ENCODE measurements around the gene PAMR1. TPM values are rescaled to one million over a fixed set of nuclear protein-coding genes. Genes with fewer than 3 reads are reported as not detected.

Gene PAMR1
- 25.2 TPM for polyA plus RNA-seq (2013, experiment 1 of 2)
- 32.5 TPM for polyA plus RNA-seq (2013, experiment 2 of 2)

- Histone ChIP-seq H3K4me1 (ENCODE audit: control insufficient read depth, insufficient read depth, low read length, poor library complexity, severe bottlenecking) (peaks cover 29% of the 10 kb centered on the region), H3K36me3 (ENCODE audit: control insufficient read depth, insufficient read depth, low read length) (no peaks in the 10 kb centered on the region), H3K9me3 (ENCODE audit: control insufficient read depth, low read length) (no peaks in the 10 kb centered on the region), H3K4me3 (ENCODE audit: extremely low read depth, insufficient read depth, low read length, poor library complexity, severe bottlenecking) (peak within 1 kb of the TSS; percentile 37), H3K27ac (ENCODE audit: low read depth, low read length, severe bottlenecking) (no peak within 1 kb of the TSS)
- 3 to 6% methylated on average over 17 to 22 of the region's 34 CpGs for WGBS, 2 experiments (ENCODE audit: insufficient coverage in 2 of 2)
Measured at GRCh38 chr11:35525501-35526175, at the start of gene PAMR1. PAMR1 (minus strand) TSS chr11:35525616; CDS start chr11:35525585, 31 bp downstream.

- Histone ChIP-seq H3K9me3 (ENCODE audit: control insufficient read depth, low read length) (peaks cover 10% of the 10 kb centered on the region), H3K27ac (ENCODE audit: low read depth, low read length, severe bottlenecking) (no peak overlapping the region), H3K4me1 (ENCODE audit: control insufficient read depth, insufficient read depth, low read length, poor library complexity, severe bottlenecking) (no peaks in the 10 kb centered on the region), H3K4me3 (ENCODE audit: extremely low read depth, insufficient read depth, low read length, poor library complexity, severe bottlenecking) (no peak overlapping the region), H3K36me3 (ENCODE audit: control insufficient read depth, insufficient read depth, low read length) (no peaks in the 10 kb centered on the region)
- no CpG with 5 or more reads among the region's 3 CpGs for WGBS, 2 experiments (ENCODE audit: insufficient coverage in 2 of 2)
Measured at GRCh38 chr11:35571696-35572095, 46.3 kb upstream of the PAMR1 start.

GRCh38 chr11:35567737-35568465 is 42.5 kb upstream of the PAMR1 start:
- H3K4me1 ChIP-seq (ENCODE audit: control insufficient read depth, insufficient read depth, low read length, poor library complexity, severe bottlenecking), result no peaks in the 10 kb centered on the region
- H3K36me3 ChIP-seq (ENCODE audit: control insufficient read depth, insufficient read depth, low read length), result no peaks in the 10 kb centered on the region
- no peak overlapping the region for H3K4me3 ChIP-seq (ENCODE audit: extremely low read depth, insufficient read depth, low read length, poor library complexity, severe bottlenecking)
- peaks cover 10% of the 10 kb centered on the region for H3K9me3 ChIP-seq (ENCODE audit: control insufficient read depth, low read length)
- no peak overlapping the region for H3K27ac ChIP-seq (ENCODE audit: low read depth, low read length, severe bottlenecking)
- WGBS, 2 experiments (ENCODE audit: insufficient coverage in 2 of 2), result 44 to 89% methylated on average over 1 of the region's 1 CpG

GRCh38 chr11:35566885-35567284 is 41.5 kb upstream of the PAMR1 start:
- H3K4me3 ChIP-seq (ENCODE audit: extremely low read depth, insufficient read depth, low read length, poor library complexity, severe bottlenecking), result no peak overlapping the region
- 100% methylated on average over 2 of the region's 3 CpGs; no CpG with 5 or more reads in 1 of the 2 experiments for WGBS, 2 experiments (ENCODE audit: insufficient coverage in 2 of 2)
- H3K36me3 ChIP-seq (ENCODE audit: control insufficient read depth, insufficient read depth, low read length), result no peaks in the 10 kb centered on the region
- H3K27ac ChIP-seq (ENCODE audit: low read depth, low read length, severe bottlenecking), result no peak overlapping the region
- H3K4me1 ChIP-seq (ENCODE audit: control insufficient read depth, insufficient read depth, low read length, poor library complexity, severe bottlenecking), result no peaks in the 10 kb centered on the region
- H3K9me3 ChIP-seq (ENCODE audit: control insufficient read depth, low read length), result peaks cover 10% of the 10 kb centered on the region

- Histone ChIP-seq H3K27ac (ENCODE audit: low read depth, low read length, severe bottlenecking) (no peak overlapping the region), H3K4me3 (ENCODE audit: extremely low read depth, insufficient read depth, low read length, poor library complexity, severe bottlenecking) (no peak overlapping the region), H3K9me3 (ENCODE audit: control insufficient read depth, low read length) (peaks cover 10% of the 10 kb centered on the region), H3K36me3 (ENCODE audit: control insufficient read depth, insufficient read depth, low read length) (no peaks in the 10 kb centered on the region), H3K4me1 (ENCODE audit: control insufficient read depth, insufficient read depth, low read length, poor library complexity, severe bottlenecking) (no peaks in the 10 kb centered on the region)
- 100% methylated on average over 1 of the region's 4 CpGs for WGBS, 2 experiments (ENCODE audit: insufficient coverage in 2 of 2)
Measured at GRCh38 chr11:35566181-35566580, 40.8 kb upstream of the PAMR1 start.

- Histone ChIP-seq H3K4me1 (ENCODE audit: control insufficient read depth, insufficient read depth, low read length, poor library complexity, severe bottlenecking) (peaks cover 4% of the 10 kb centered on the region), H3K36me3 (ENCODE audit: control insufficient read depth, insufficient read depth, low read length) (no peaks in the 10 kb centered on the region), H3K27ac (ENCODE audit: low read depth, low read length, severe bottlenecking) (no peak overlapping the region), H3K9me3 (ENCODE audit: control insufficient read depth, low read length) (peaks cover 10% of the 10 kb centered on the region), H3K4me3 (ENCODE audit: extremely low read depth, insufficient read depth, low read length, poor library complexity, severe bottlenecking) (no peak overlapping the region)
- WGBS, 2 experiments (ENCODE audit: insufficient coverage in 2 of 2), result 100% methylated on average over 1 to 4 of the region's 4 CpGs
Measured at GRCh38 chr11:35564245-35564595, 38.8 kb upstream of the PAMR1 start.

- Histone ChIP-seq H3K27ac (ENCODE audit: low read depth, low read length, severe bottlenecking) (no peak overlapping the region), H3K36me3 (ENCODE audit: control insufficient read depth, insufficient read depth, low read length) (no peaks in the 10 kb centered on the region), H3K4me3 (ENCODE audit: extremely low read depth, insufficient read depth, low read length, poor library complexity, severe bottlenecking) (no peak overlapping the region), H3K9me3 (ENCODE audit: control insufficient read depth, low read length) (peaks cover 6% of the 10 kb centered on the region), H3K4me1 (ENCODE audit: control insufficient read depth, insufficient read depth, low read length, poor library complexity, severe bottlenecking) (peaks cover 4% of the 10 kb centered on the region)
- whole genome bisulfite sequencing, 2 experiments (ENCODE audit: insufficient coverage in 2 of 2), result 86 to 94% methylated on average over 2 to 3 of the region's 6 CpGs
Measured at GRCh38 chr11:35563484-35564244, 38.2 kb upstream of the PAMR1 start.

- no peaks in the 10 kb centered on the region for H3K9me3 ChIP-seq (ENCODE audit: control insufficient read depth, low read length)
- peaks cover 4% of the 10 kb centered on the region for H3K4me1 ChIP-seq (ENCODE audit: control insufficient read depth, insufficient read depth, low read length, poor library complexity, severe bottlenecking)
- no peak overlapping the region for H3K4me3 ChIP-seq (ENCODE audit: extremely low read depth, insufficient read depth, low read length, poor library complexity, severe bottlenecking)
- no peaks in the 10 kb centered on the region for H3K36me3 ChIP-seq (ENCODE audit: control insufficient read depth, insufficient read depth, low read length)
- 87 to 91% methylated on average over 5 of the region's 5 CpGs for WGBS, 2 experiments (ENCODE audit: insufficient coverage in 2 of 2)
- H3K27ac ChIP-seq (ENCODE audit: low read depth, low read length, severe bottlenecking), result no peak overlapping the region
Measured at GRCh38 chr11:35559949-35560348, 34.5 kb upstream of the PAMR1 start.

- H3K4me1 ChIP-seq (ENCODE audit: control insufficient read depth, insufficient read depth, low read length, poor library complexity, severe bottlenecking), result peaks cover 17% of the 10 kb centered on the region
- WGBS, 2 experiments (ENCODE audit: insufficient coverage in 2 of 2), result 71% methylated on average over 1 of the region's 3 CpGs; no CpG with 5 or more reads in 1 of the 2 experiments
- H3K9me3 ChIP-seq (ENCODE audit: control insufficient read depth, low read length), result no peaks in the 10 kb centered on the region
Measured at GRCh38 chr11:35558513-35558912, 33.1 kb upstream of the PAMR1 start.

GRCh38 chr11:35555488-35555887 is 30.1 kb upstream of the PAMR1 start:
- peaks cover 27% of the 10 kb centered on the region for H3K4me1 ChIP-seq (ENCODE audit: control insufficient read depth, insufficient read depth, low read length, poor library complexity, severe bottlenecking)
- no peak overlapping the region for H3K4me3 ChIP-seq (ENCODE audit: extremely low read depth, insufficient read depth, low read length, poor library complexity, severe bottlenecking)
- no peak overlapping the region for H3K27ac ChIP-seq (ENCODE audit: low read depth, low read length, severe bottlenecking)
- H3K9me3 ChIP-seq (ENCODE audit: control insufficient read depth, low read length), result no peaks in the 10 kb centered on the region
- no peaks in the 10 kb centered on the region for H3K36me3 ChIP-seq (ENCODE audit: control insufficient read depth, insufficient read depth, low read length)

More at GRCh38 chr11:35558513-35558912, 33.1 kb upstream of the PAMR1 start:
- H3K27ac ChIP-seq (ENCODE audit: low read depth, low read length, severe bottlenecking), result peak overlapping the region; percentile 57
- no peak overlapping the region for H3K4me3 ChIP-seq (ENCODE audit: extremely low read depth, insufficient read depth, low read length, poor library complexity, severe bottlenecking)
- H3K36me3 ChIP-seq (ENCODE audit: control insufficient read depth, insufficient read depth, low read length), result no peaks in the 10 kb centered on the region

All from mesodermal cell (in vitro differentiated cells).